ENCODE results near the gene C1QTNF8.

C1QTNF8 gene

DNA sequence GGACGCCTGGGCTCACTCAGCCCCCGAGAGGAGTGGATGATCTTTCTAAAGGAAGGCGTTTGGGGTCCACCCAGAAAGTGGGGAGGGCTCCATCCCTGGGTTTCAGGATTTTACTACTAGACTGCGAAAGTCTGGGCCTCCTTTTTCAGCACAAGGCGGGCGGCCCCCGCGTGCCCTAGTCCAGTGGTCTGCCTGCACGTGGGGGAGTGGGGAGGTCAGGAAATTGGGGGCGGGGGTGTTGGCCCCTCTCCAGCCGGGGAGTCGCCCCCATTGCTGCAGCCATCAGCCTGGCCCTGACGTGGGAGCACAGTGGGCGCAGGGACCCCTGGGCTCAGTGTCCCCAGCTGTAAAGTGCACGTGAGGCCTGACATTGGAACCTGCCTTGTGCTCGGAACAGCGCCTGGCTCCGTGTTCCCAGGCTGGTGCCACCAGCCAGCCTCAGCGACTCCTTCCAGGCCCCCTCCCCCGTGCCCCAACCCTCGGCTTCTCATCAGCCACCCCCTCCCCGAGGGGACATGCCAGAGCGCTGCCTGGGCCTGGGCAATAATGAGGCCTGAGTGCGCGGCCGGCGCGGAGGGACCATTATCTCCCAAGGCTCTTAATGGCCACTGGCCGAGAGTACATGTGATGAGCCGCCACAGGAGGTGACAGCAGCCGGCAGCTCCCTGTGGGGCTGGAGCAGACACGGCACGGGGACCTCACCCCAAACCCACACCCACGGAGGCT is 2.4 kb upstream of the C1QTNF8 start:
- no peaks in the 10 kb centered on the region for H3K27me3 ChIP-seq (replicated peaks; ENCODE audit: control insufficient read depth, insufficient read depth, low read length)
- H3K4me3 ChIP-seq (replicated peaks; ENCODE audit: low read depth, low read length) = no peak overlapping the region
- DNase-seq (ENCODE audit: extremely low read depth, insufficient read length) = no peak
- TF ChIP-seq, protein P1, sequence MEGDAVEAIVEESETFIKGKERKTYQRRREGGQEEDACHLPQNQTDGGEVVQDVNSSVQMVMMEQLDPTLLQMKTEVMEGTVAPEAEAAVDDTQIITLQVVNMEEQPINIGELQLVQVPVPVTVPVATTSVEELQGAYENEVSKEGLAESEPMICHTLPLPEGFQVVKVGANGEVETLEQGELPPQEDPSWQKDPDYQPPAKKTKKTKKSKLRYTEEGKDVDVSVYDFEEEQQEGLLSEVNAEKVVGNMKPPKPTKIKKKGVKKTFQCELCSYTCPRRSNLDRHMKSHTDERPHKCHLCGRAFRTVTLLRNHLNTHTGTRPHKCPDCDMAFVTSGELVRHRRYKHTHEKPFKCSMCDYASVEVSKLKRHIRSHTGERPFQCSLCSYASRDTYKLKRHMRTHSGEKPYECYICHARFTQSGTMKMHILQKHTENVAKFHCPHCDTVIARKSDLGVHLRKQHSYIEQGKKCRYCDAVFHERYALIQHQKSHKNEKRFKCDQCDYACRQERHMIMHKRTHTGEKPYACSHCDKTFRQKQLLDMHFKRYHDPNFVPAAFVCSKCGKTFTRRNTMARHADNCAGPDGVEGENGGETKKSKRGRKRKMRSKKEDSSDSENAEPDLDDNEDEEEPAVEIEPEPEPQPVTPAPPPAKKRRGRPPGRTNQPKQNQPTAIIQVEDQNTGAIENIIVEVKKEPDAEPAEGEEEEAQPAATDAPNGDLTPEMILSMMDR (IDR thresholded peaks at IDR 0.05; ENCODE audit: insufficient read depth, low read length, poor library complexity, severe bottlenecking) = no peak
- no peaks in the 10 kb centered on the region for H3K36me3 ChIP-seq (ENCODE audit: control insufficient read depth, insufficient read depth, low read length)

DNA sequence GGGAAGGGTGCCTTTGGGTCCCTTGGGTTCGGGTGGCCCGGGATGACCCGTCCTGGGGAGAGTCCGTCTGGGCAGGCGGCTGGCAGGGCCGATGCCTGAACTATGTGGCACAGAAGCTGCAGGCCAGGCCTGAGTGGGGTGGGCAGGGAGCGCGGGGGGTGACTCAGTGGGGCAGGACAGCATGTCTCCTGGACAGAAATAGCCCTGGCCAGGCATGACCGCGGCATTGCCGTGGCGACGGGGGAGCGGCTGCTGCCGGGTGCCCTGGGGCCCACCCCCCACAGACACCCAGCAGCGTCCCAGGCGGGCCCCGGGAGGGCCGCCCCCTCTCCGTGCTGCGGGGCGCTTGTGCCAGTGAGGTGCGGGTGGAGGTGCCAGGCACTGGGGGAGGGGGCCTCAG is 1.8 kb upstream of the C1QTNF8 start:
- Histone ChIP-seq H3K27me3 (replicated peaks; ENCODE audit: control insufficient read depth, insufficient read depth, low read length) (no peaks in the 10 kb centered on the region), H3K36me3 (ENCODE audit: control insufficient read depth, insufficient read depth, low read length) (no peaks in the 10 kb centered on the region), H3K4me3 (replicated peaks; ENCODE audit: low read depth, low read length) (no peak overlapping the region)
- TF ChIP-seq, protein P1 (IDR thresholded peaks at IDR 0.05; ENCODE audit: insufficient read depth, low read length, poor library complexity, severe bottlenecking) = no peak
- no peak for DNase-seq (ENCODE audit: extremely low read depth, insufficient read length)

- Histone ChIP-seq H3K27me3 (replicated peaks; ENCODE audit: control insufficient read depth, insufficient read depth, low read length) (no peaks in the 10 kb centered on the region), H3K36me3 (ENCODE audit: control insufficient read depth, insufficient read depth, low read length) (no peaks in the 10 kb centered on the region), H3K4me3 (replicated peaks; ENCODE audit: low read depth, low read length) (no peak overlapping the region)
- DNase-seq (ENCODE audit: extremely low read depth, insufficient read length) = no peak
- TF ChIP-seq, protein P1 (IDR thresholded peaks at IDR 0.05; ENCODE audit: insufficient read depth, low read length, poor library complexity, severe bottlenecking) = no peak
These were observed 1.1 kb upstream of the C1QTNF8 start for GRCh38 chr16:1097156-1097555.

DNA sequence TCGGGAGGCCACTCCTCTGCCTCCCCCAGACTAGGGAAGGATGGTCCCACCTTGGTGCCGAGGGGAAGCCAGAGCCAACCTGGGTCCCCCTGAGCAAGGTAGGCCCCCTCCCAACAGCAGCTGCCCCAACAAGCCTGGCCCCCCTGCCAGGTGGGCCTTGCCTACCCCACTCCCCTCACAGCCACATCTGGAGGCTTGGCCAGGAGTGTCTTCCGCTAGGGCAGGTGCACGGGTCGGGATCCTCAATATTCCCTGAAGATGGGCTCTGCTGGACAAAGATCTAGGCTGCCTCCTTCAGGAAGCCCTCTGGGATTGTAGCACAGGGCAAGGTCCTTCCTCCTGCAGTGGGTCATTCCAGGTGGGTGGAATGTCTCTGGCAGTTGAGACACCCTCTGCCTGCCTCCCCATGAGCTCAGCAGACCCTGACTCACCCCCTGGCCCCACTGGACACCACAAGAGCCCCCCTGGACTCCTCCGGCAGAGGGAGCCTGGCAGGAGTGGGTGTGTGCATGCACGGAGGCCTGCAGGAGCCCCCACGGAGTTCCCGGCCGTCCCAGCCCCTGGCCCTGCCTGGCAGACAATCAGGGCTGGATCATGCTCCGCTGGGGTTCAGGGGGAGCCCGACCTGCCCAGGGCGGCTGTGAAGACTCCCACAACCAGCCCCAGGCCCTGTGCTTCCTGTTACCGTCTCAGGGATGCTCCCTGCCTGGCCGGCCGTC is 435 bp downstream of the C1QTNF8 start:
- TF ChIP-seq, protein P1 (IDR thresholded peaks at IDR 0.05; ENCODE audit: insufficient read depth, low read length, poor library complexity, severe bottlenecking) = no peak
- Histone ChIP-seq H3K36me3 (ENCODE audit: control insufficient read depth, insufficient read depth, low read length) (no peaks in the 10 kb centered on the region), H3K27me3 (replicated peaks; ENCODE audit: control insufficient read depth, insufficient read depth, low read length) (no peaks in the 10 kb centered on the region)

DNA sequence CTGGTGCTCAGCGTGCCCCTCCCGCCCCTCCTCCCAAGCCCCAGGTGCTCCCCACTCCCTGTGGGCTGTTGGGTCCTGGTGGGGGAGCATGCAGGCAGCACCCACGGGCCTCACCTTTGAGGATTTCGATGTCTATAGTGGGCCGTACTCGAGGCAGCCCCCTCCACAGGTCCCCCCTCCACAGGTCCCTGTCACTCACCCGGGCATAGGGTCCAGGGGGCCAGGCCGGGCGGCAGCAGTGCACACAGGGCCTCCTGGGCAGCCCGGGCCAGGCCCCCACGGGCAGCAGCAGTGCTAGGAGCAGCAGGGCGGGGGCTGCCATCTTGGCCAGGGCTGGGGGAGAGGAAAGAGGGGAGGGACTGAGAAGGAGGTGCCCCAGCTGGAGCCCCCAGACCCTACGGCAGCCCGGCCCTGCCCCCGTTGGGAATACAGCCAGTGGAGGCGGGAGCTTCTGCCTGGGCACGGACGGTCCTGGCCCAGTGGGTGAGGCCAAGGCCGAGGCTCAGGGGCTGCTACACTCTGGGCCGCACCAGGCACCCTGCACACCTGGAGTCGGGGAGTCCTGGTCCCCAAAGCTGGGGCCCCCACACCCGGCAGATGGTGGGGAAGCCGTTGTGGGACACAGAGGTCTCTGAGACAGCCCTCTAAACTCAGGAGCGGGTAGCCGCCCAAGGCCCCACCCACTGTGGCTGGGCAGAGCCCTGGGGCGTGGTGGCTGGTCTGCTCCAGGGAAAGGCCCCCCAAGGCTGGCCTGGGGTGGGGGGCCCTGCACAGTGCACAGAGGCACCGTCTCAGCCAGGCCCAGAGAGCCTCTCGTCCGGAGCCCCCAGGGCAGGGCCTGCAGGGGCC is 1.2 kb downstream of the C1QTNF8 start:
- no peak for DNase-seq (ENCODE audit: extremely low read depth, insufficient read length)
- Histone ChIP-seq H3K27me3 (replicated peaks; ENCODE audit: control insufficient read depth, insufficient read depth, low read length) (no peaks in the 10 kb centered on the region), H3K36me3 (ENCODE audit: control insufficient read depth, insufficient read depth, low read length) (no peaks in the 10 kb centered on the region), H3K4me3 (replicated peaks; ENCODE audit: low read depth, low read length) (no peak overlapping the region)
- TF ChIP-seq, protein P1 (IDR thresholded peaks at IDR 0.05; ENCODE audit: insufficient read depth, low read length, poor library complexity, severe bottlenecking) = no peak

More for the DNA sequence above, 435 bp downstream of the C1QTNF8 start:
- no peak for DNase-seq (ENCODE audit: extremely low read depth, insufficient read length)
- H3K4me3 ChIP-seq (replicated peaks; ENCODE audit: low read depth, low read length) = no peak overlapping the region

All from GM06990 (cell line).